Measurements from ENCODE around the gene THUMPD3.

The THUMPD3 gene

DNA sequence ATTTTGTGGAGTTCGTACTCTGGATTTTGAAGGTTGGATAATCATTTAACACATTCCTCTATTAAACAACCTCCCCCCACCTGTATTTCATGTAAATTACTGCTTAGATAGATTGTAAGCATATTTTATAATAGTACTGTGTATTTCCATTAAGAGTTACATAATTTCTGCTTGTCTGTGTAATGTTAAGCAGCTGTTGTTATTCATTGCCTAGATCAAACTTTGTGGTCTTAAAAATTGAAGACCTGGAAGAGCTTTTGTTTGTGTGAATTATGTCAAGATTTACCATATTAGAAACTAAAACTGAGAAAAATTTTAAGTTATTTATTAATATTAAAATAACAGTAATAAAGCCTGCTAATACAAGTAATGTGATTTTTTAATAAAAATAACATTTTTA, 45.7 kb downstream of the THUMPD3 start:
- H3K27me3 ChIP-seq (replicated peaks; ENCODE audit: control insufficient read depth, insufficient read depth, low read length): no peaks in the 10 kb centered on the region
- no peak overlapping the region for H3K4me3 ChIP-seq (replicated peaks; ENCODE audit: low read depth, low read length)
- DNase-seq (ENCODE audit: extremely low read depth, insufficient read length): no peak
- no peaks in the 10 kb centered on the region; the same call in 1 of the 2 replicates for H3K36me3 ChIP-seq (ENCODE audit: control insufficient read depth, insufficient read depth, low read length)
- no peak for TF ChIP-seq CTCF (IDR thresholded peaks at IDR 0.05; ENCODE audit: insufficient read depth, low read length, poor library complexity, severe bottlenecking)

- no peaks in the 10 kb centered on the region for H3K27me3 ChIP-seq (replicated peaks; ENCODE audit: control insufficient read depth, insufficient read depth, low read length)
- H3K4me3 ChIP-seq (replicated peaks; ENCODE audit: low read depth, low read length): no peak overlapping the region
- TF ChIP-seq CTCF (IDR thresholded peaks at IDR 0.05; ENCODE audit: insufficient read depth, low read length, poor library complexity, severe bottlenecking): no peak
- no peak for DNase-seq (ENCODE audit: extremely low read depth, insufficient read length)
- H3K36me3 ChIP-seq (ENCODE audit: control insufficient read depth, insufficient read depth, low read length): no peaks in the 10 kb centered on the region; the same call in 1 of the 2 replicates
Observed at GRCh38 chr3:9409981-9410854, 47.4 kb downstream of the THUMPD3 start.

- no peak for DNase-seq (ENCODE audit: extremely low read depth, insufficient read length)
- Histone ChIP-seq H3K4me3 (replicated peaks; ENCODE audit: low read depth, low read length) (no peak overlapping the region), H3K36me3 (ENCODE audit: control insufficient read depth, insufficient read depth, low read length) (peaks cover 2% of the 10 kb centered on the region; the same call in 1 of the 2 replicates), H3K27me3 (replicated peaks; ENCODE audit: control insufficient read depth, insufficient read depth, low read length) (no peaks in the 10 kb centered on the region)
- no peak for TF ChIP-seq CTCF (IDR thresholded peaks at IDR 0.05; ENCODE audit: insufficient read depth, low read length, poor library complexity, severe bottlenecking)
Observed at GRCh38 chr3:9411302-9411701, 48.4 kb downstream of the THUMPD3 start.

GRCh38 chr3:9412293-9412692, 49.4 kb downstream of the THUMPD3 start:
- Histone ChIP-seq H3K27me3 (replicated peaks; ENCODE audit: control insufficient read depth, insufficient read depth, low read length) (no peaks in the 10 kb centered on the region), H3K36me3 (ENCODE audit: control insufficient read depth, insufficient read depth, low read length) (peaks cover 2% of the 10 kb centered on the region), H3K4me3 (replicated peaks; ENCODE audit: low read depth, low read length) (no peak overlapping the region)
- no peak for TF ChIP-seq CTCF (IDR thresholded peaks at IDR 0.05; ENCODE audit: insufficient read depth, low read length, poor library complexity, severe bottlenecking)
- no peak for DNase-seq (ENCODE audit: extremely low read depth, insufficient read length)

DNA sequence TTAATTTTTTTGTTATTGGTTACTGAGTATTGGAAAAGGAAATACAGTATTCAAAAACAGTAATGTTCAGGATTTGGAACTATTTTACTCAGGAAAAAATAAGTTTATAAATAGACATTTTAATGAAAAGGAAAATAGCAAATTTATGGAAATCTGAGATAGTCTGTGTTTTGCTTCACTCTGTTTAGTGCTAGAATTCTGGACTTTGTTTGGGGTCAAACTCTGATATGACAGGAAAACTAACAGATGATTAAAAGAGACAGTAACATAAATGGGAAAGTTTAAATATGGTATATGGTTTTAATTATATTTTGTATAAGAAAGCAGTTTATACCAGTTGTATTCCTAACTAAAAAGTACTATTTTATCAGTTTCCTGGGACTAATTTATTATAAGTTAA, 52.0 kb downstream of the THUMPD3 start:
- Histone ChIP-seq H3K27me3 (replicated peaks; ENCODE audit: control insufficient read depth, insufficient read depth, low read length) (no peaks in the 10 kb centered on the region), H3K4me3 (replicated peaks; ENCODE audit: low read depth, low read length) (no peak overlapping the region), H3K36me3 (ENCODE audit: control insufficient read depth, insufficient read depth, low read length) (peaks cover 2% of the 10 kb centered on the region)
- TF ChIP-seq CTCF (IDR thresholded peaks at IDR 0.05; ENCODE audit: insufficient read depth, low read length, poor library complexity, severe bottlenecking): no peak
- no peak for DNase-seq (ENCODE audit: extremely low read depth, insufficient read length)

Measured in GM06990 (cell line).